Ovary (tissue), 9 donors: ENCODE data around the gene ADGRG2. TPM values are rescaled to one million over a fixed set of nuclear protein-coding genes. Genes with fewer than 3 reads are reported as not detected.

Source experiments
- DNase-seq, 5 donors: peaks; one replicate each; pipeline ENCODE4 v3.0.0-alpha.2; 2019 to 2020
- H3K27ac ChIP-seq, 2 donors: fragments of 200-600 bp; one replicate each; pipeline versions ENCODE4 v1.5.1 to v1.8.0; 2019 to 2022
- H3K27me3 ChIP-seq: fragments of 200-600 bp; one replicate; pipeline ENCODE4 v1.8.0; 2022
- H3K36me3 ChIP-seq: fragments of 200-600 bp; sonication (generic); one replicate; pipeline ENCODE4 v1.5.1; 2019
- H3K4me1 ChIP-seq: one replicate; pipeline ENCODE4 v1.8.1; 2013; ENCODE audit warnings: mild to moderate bottlenecking, moderate library complexity; ENCODE audit not compliant: insufficient read depth
- H3K4me3 ChIP-seq: fragments of 200-600 bp; sonication (generic); one replicate; pipeline ENCODE4 v1.5.1; 2017
- H3K9me3 ChIP-seq, 2 donors: fragments of 200-600 bp in 1 of 2; sonication (generic) in 1 of 2; one replicate each; pipeline versions ENCODE4 v1.5.1 to v1.8.1; 2013 to 2019; ENCODE audit warnings: mild to moderate bottlenecking in 1 of 2, moderate library complexity in 1 of 2
- EP300 ChIP-seq: sonication (generic); formaldehyde crosslinking; IDR thresholded peaks from one replicate; pipeline ENCODE4 v1.6.1; 2017; ENCODE audit warnings: antibody characterized with exemption
- POLR2A ChIP-seq: fragments of 450-650 bp; IDR thresholded peaks from one replicate; pipeline ENCODE4 v1.6.1; 2017; ENCODE audit warnings: antibody characterized with exemption, mild to moderate bottlenecking, moderate library complexity
- WGBS, 3 donors: extraction: QIAGEN DNeasy Blood & Tissue Kit in 1 of 3; methylation state at CpG; one replicate each; pipeline versions ENCODE4 v1.1.5 to v1.1.7; 2013 to 2017; 5-methylcytosine and 5-hydroxymethylcytosine counted together
- intact Hi-C, 4 donors: fragments of 100-400 bp; cut with DNase I; formaldehyde crosslinking; loops; one replicate each; pipeline versions ENCODE4 v1.11.0 to v1.15.1; 2022 to 2023
- polyA plus RNA-seq, 2 donors: library from polyadenylated mRNA; stranded (reverse); fragments of 200-250 nt in 1 of 2; fragments of 350-450 nt in 1 of 2; fragmentation: Illumina TruSeq in 1 of 2; extraction: RNeasy Lipid Tissue Mini Kit (QIAGEN cat#74804) in 1 of 2; gene quantifications; one replicate each; pipeline ENCODE4 v1.2.3, GENCODE V29; 2013 to 2014
- total RNA-seq, 7 donors: library from RNA; depleted of rRNA in 2 of 7; stranded (reverse); fragments of >200 nt in 2 of 7; fragmentation: NEBNext Ultra II Directional in 3 of 7; extraction: Animal tissue kit (Norgen Biotek cat#: 25700) in 3 of 7; gene quantifications; one replicate each; pipeline versions ENCODE4 v1.1.0 to v1.2.4, GENCODE V29; 2016 to 2023
- TF ChIP-seq, protein P1 (sequence below), 3 donors: fragments of 450-650 bp in 2 of 3; fragments of 200-600 bp in 1 of 3; IDR thresholded peaks; one replicate each; pipeline versions ENCODE4 v1.5.1 to v1.8.0; 2016 to 2022; ENCODE audit warnings: antibody characterized with exemption in 3 of 3, mild to moderate bottlenecking in 1 of 3
- donor health status: DM: no; HTN: no; CAD: no; lungs with moderate emphysema.
- donor health status: DM: no; HTN: no; CAD: no.
- donor health status: Bipolar disorder and iron deficiency.
- donor health status: DM: yes; HTN: yes; CAD: no.
- donor health status: DM: no; HTN: no; CAD: no.
- donor health status: DM: yes; HTN: yes; CAD: no.

ADGRG2 gene
- total and polyA plus RNA-seq, 9 donors, result 0.08 to 16.2 (median 1.3) TPM

- H3K27ac ChIP-seq, result no peak overlapping the region
- DNase-seq, result no peak
- no peaks in the 10 kb centered on the region for H3K27me3 ChIP-seq
- H3K36me3 ChIP-seq, result no peaks in the 10 kb centered on the region
- WGBS, 3 donors, result 14 to 37% (median 14%) methylated on average over 18 of the region's 18 CpGs
- TF ChIP-seq, protein P1, sequence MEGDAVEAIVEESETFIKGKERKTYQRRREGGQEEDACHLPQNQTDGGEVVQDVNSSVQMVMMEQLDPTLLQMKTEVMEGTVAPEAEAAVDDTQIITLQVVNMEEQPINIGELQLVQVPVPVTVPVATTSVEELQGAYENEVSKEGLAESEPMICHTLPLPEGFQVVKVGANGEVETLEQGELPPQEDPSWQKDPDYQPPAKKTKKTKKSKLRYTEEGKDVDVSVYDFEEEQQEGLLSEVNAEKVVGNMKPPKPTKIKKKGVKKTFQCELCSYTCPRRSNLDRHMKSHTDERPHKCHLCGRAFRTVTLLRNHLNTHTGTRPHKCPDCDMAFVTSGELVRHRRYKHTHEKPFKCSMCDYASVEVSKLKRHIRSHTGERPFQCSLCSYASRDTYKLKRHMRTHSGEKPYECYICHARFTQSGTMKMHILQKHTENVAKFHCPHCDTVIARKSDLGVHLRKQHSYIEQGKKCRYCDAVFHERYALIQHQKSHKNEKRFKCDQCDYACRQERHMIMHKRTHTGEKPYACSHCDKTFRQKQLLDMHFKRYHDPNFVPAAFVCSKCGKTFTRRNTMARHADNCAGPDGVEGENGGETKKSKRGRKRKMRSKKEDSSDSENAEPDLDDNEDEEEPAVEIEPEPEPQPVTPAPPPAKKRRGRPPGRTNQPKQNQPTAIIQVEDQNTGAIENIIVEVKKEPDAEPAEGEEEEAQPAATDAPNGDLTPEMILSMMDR (IDR thresholded peaks at IDR 0.05), result no peak
- TF ChIP-seq EP300 (no peak), POLR2A (no peak)
- intact Hi-C loops, result no loop called here
- peaks cover 2% of the 10 kb centered on the region for H3K4me1 ChIP-seq
- H3K4me3 ChIP-seq, result no peak overlapping the region
- no peaks in the 10 kb centered on the region for H3K9me3 ChIP-seq
These were observed 802 bp downstream of the ADGRG2 start for GRCh38 chrX:19121466-19121865.

DNA sequence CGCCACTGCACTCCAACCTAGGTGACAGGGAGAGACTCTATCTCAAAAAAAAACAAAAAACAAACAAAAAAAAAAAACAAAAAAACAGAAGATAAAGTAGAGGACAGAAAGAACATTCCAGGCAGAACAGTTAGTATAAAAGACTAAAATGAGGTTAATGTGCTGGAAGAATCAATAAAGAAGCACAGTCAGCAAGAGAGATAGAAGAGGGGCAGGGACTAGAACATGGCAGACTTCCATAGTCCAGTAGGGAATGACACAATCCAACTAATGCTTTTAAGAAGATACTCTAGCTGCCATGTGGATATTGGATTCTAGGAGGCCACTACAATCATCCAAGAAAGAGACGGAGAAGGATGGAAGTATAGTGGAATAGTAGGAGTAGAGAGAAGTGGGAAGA lies 11.6 kb downstream of the ADGRG2 start:
- DNase-seq, result no peak
- H3K9me3 ChIP-seq, result no peaks in the 10 kb centered on the region
- intact Hi-C loops, result no loop called here
- H3K36me3 ChIP-seq, result no peaks in the 10 kb centered on the region
- H3K4me1 ChIP-seq, result no peaks in the 10 kb centered on the region
- WGBS, 3 donors, result 84 to 92% (median 90%) methylated on average over 2 of the region's 2 CpGs
- H3K4me3 ChIP-seq, result no peak overlapping the region
- no peak for TF ChIP-seq EP300
- TF ChIP-seq POLR2A, result no peak
- TF ChIP-seq, protein P1 (IDR thresholded peaks at IDR 0.05), result no peak
- H3K27me3 ChIP-seq, result no peaks in the 10 kb centered on the region
- H3K27ac ChIP-seq, result no peak overlapping the region

DNA sequence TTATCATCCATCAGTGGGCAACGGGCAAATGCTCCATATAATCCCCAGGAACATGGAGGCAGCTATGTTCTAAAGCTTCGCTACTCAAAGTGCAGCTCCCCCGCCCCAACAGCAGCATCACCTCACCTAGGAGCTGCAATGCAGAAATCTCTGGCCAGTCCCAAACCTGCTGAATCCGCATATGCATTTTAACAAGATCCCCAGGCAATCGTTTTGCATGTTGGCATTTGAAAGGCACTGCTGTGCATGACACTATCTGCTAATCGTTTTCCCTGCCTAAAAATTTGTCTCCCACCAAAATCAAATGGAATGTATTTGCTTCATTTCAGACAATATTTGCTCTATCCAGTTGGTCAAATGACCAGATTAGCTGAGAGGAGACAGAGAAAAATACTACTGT lies 15.2 kb downstream of the ADGRG2 start:
- 24 to 26% (median 26%) methylated on average over 6 of the region's 6 CpGs for WGBS, 3 donors
- Histone ChIP-seq H3K9me3 (no peaks in the 10 kb centered on the region), H3K36me3 (no peaks in the 10 kb centered on the region), H3K4me1 (no peaks in the 10 kb centered on the region), H3K27ac (no peak overlapping the region), H3K4me3 (no peak overlapping the region), H3K27me3 (no peaks in the 10 kb centered on the region)
- no peak for TF ChIP-seq POLR2A
- TF ChIP-seq, protein P1 (IDR thresholded peaks at IDR 0.05), result no peak
- TF ChIP-seq EP300, result no peak
- no peak for DNase-seq
- intact Hi-C loops, result no loop called here

GRCh38 chrX:19100586-19100985 lies 21.7 kb downstream of the ADGRG2 start:
- 73 to 88% (median 85%) methylated on average over 9 of the region's 9 CpGs for WGBS, 3 donors
- Histone ChIP-seq H3K4me3 (no peak overlapping the region), H3K27ac (no peak overlapping the region), H3K27me3 (no peaks in the 10 kb centered on the region), H3K4me1 (no peaks in the 10 kb centered on the region), H3K36me3 (no peaks in the 10 kb centered on the region), H3K9me3 (no peaks in the 10 kb centered on the region)
- no peak for TF ChIP-seq EP300
- TF ChIP-seq, protein P1 (IDR thresholded peaks at IDR 0.05), result no peak
- no peak for TF ChIP-seq POLR2A
- DNase-seq, result no peak
- intact Hi-C loops, result no loop called here
